Karpas-422 (cell line): ENCODE results near the gene DYNC1H1. TPM values are rescaled to one million over a fixed set of nuclear protein-coding genes. Genes with fewer than 3 reads are reported as not detected.

Experiments
- DNase-seq: peaks from one replicate; pipeline ENCODE4 v3.0.0-alpha.2; 2015
- H2AFZ ChIP-seq: fragments of 200-600 bp; sonication (generic); 2 replicates; pipeline ENCODE4 v1.6.1; 2014; ENCODE audit warnings: antibody characterized with exemption, low read length, mixed read lengths
- H3K27ac ChIP-seq: fragments of 200-600 bp; sonication (generic); 2 replicates; pipeline ENCODE4 v1.5.1; 2014; ENCODE audit warnings: mild to moderate bottlenecking, low read length, moderate library complexity
- H3K27me3 ChIP-seq: fragments of 200-600 bp; sonication (generic); 2 replicates; pipeline ENCODE4 v1.6.1; 2014; ENCODE audit warnings: low read length, mixed read lengths
- H3K36me3 ChIP-seq: fragments of 200-600 bp; sonication (generic); 2 replicates; pipeline ENCODE4 v1.6.1; 2014; ENCODE audit warnings: low read length, mixed read lengths; ENCODE audit not compliant: insufficient read depth
- H3K4me1 ChIP-seq: fragments of 200-600 bp; sonication (generic); 2 replicates; pipeline ENCODE4 v1.6.1; 2014; ENCODE audit warnings: mild to moderate bottlenecking, low read length, mixed read lengths
- H3K4me2 ChIP-seq: fragments of 200-600 bp; sonication (generic); 2 replicates; pipeline ENCODE4 v1.6.1; 2014; ENCODE audit warnings: low read length, low read depth, mild to moderate bottlenecking; ENCODE audit not compliant: poor library complexity, severe bottlenecking
- H3K4me3 ChIP-seq: fragments of 200-600 bp; sonication (generic); 2 replicates; pipeline ENCODE4 v1.5.1; 2014; ENCODE audit warnings: mild to moderate bottlenecking, antibody characterized with exemption, low read length, mixed read lengths
- H3K79me2 ChIP-seq: fragments of 200-600 bp; sonication (generic); 2 replicates; pipeline ENCODE4 v1.6.1; 2014; ENCODE audit warnings: mild to moderate bottlenecking, low read length, mixed read lengths
- H3K9ac ChIP-seq: fragments of 200-600 bp; sonication (generic); 2 replicates; pipeline ENCODE4 v1.6.0; 2014; ENCODE audit warnings: low read length
- H3K9me2 ChIP-seq: fragments of 200-600 bp; sonication (generic), shearing (Covaris generic); replicated peaks from 2 replicates; pipeline ENCODE4 v1.6.0; 2014; ENCODE audit warnings: mild to moderate bottlenecking, low read length, moderate library complexity; ENCODE audit not compliant: insufficient read depth
- H3K9me3 ChIP-seq: fragments of 300-700, 200-600 bp; sonication (generic); 2 replicates; pipeline ENCODE4 v1.6.1; 2014; ENCODE audit warnings: low read length, mixed read lengths
- H4K20me1 ChIP-seq: fragments of 200-600 bp; sonication (generic); 2 replicates; pipeline ENCODE4 v1.6.1; 2014; ENCODE audit warnings: mild to moderate bottlenecking, antibody characterized with exemption, low read length, low read depth; ENCODE audit not compliant: insufficient read depth
- total RNA-seq: library from RNA; depleted of rRNA; stranded (reverse); fragments of >200 nt; shearing (Covaris generic); gene quantifications from 2 replicates; pipeline ENCODE4 v1.2.3, GENCODE V29; 2014; ENCODE audit warnings: low replicate concordance

The DYNC1H1 gene
- total RNA-seq, 1 experiment from 2014 or later = 240 TPM

- Histone ChIP-seq H3K4me1 (no peaks in the 10 kb centered on the region), H3K9me3 (no peaks in the 10 kb centered on the region), H2AFZ (no peak overlapping the region), H3K36me3 (peaks cover 38% of the 10 kb centered on the region), H3K9ac (no peak overlapping the region), H3K27ac (no peak overlapping the region), H3K9me2 (no peaks in the 10 kb centered on the region), H3K4me2 (no peak overlapping the region), H3K4me3 (no peak overlapping the region), H3K79me2 (no peaks in the 10 kb centered on the region), H4K20me1 (no peaks in the 10 kb centered on the region), H3K27me3 (no peaks in the 10 kb centered on the region)
- no peak for DNase-seq
Measured at GRCh38 chr14:102052522-102052921, 88.1 kb downstream of the DYNC1H1 start.

GRCh38 chr14:102055181-102055901 lies 91.0 kb downstream of the DYNC1H1 start:
- Histone ChIP-seq H2AFZ (no peak overlapping the region), H4K20me1 (no peaks in the 10 kb centered on the region), H3K9me3 (no peaks in the 10 kb centered on the region), H3K4me1 (no peaks in the 10 kb centered on the region), H3K27ac (no peak overlapping the region), H3K79me2 (no peaks in the 10 kb centered on the region), H3K4me2 (no peak overlapping the region), H3K27me3 (no peaks in the 10 kb centered on the region), H3K36me3 (peaks cover 18% of the 10 kb centered on the region), H3K9ac (no peak overlapping the region), H3K4me3 (no peak overlapping the region), H3K9me2 (no peaks in the 10 kb centered on the region)
- DNase-seq = no peak

GRCh38 chr14:102056694-102057442 lies 92.5 kb downstream of the DYNC1H1 start:
- Histone ChIP-seq H3K27ac (no peak overlapping the region), H3K36me3 (peaks cover 11% of the 10 kb centered on the region; the same call in 1 of the 2 replicates), H3K27me3 (no peaks in the 10 kb centered on the region), H3K4me2 (no peak overlapping the region), H3K4me3 (no peak overlapping the region), H3K9me2 (no peaks in the 10 kb centered on the region), H4K20me1 (no peaks in the 10 kb centered on the region), H3K79me2 (no peaks in the 10 kb centered on the region), H3K9me3 (no peaks in the 10 kb centered on the region), H2AFZ (no peak overlapping the region), H3K4me1 (no peaks in the 10 kb centered on the region), H3K9ac (no peak overlapping the region)
- DNase-seq = no peak

GRCh38 chr14:102057480-102058114 lies 93.2 kb downstream of the DYNC1H1 start:
- H3K9me3 ChIP-seq = no peaks in the 10 kb centered on the region
- H3K9ac ChIP-seq = no peak overlapping the region
- no peak overlapping the region for H3K4me2 ChIP-seq
- DNase-seq = no peak
- no peak overlapping the region for H3K4me3 ChIP-seq
- no peaks in the 10 kb centered on the region for H3K27me3 ChIP-seq
- no peaks in the 10 kb centered on the region for H3K4me1 ChIP-seq
- H2AFZ ChIP-seq = no peak overlapping the region
- no peaks in the 10 kb centered on the region for H4K20me1 ChIP-seq
- H3K9me2 ChIP-seq = no peaks in the 10 kb centered on the region
- H3K36me3 ChIP-seq = peaks cover 6% of the 10 kb centered on the region; the same call in 1 of the 2 replicates
- H3K79me2 ChIP-seq = no peaks in the 10 kb centered on the region
- no peak overlapping the region for H3K27ac ChIP-seq

GRCh38 chr14:102058146-102058545 lies 93.8 kb downstream of the DYNC1H1 start:
- no peak overlapping the region for H3K27ac ChIP-seq
- no peak overlapping the region for H3K9ac ChIP-seq
- H3K36me3 ChIP-seq = 0 out of 2 replicates have a peak, but pooled peaks cover 3% of the 10 kb centered on the region
- no peak overlapping the region for H3K4me3 ChIP-seq
- no peaks in the 10 kb centered on the region for H4K20me1 ChIP-seq
- H2AFZ ChIP-seq = no peak overlapping the region
- no peak for DNase-seq
- no peaks in the 10 kb centered on the region for H3K9me3 ChIP-seq
- H3K4me1 ChIP-seq = no peaks in the 10 kb centered on the region
- no peaks in the 10 kb centered on the region for H3K79me2 ChIP-seq
- no peak overlapping the region for H3K4me2 ChIP-seq
- H3K9me2 ChIP-seq = no peaks in the 10 kb centered on the region
- H3K27me3 ChIP-seq = no peaks in the 10 kb centered on the region

- Histone ChIP-seq H3K4me1 (no peaks in the 10 kb centered on the region), H3K79me2 (no peaks in the 10 kb centered on the region), H3K9me2 (no peaks in the 10 kb centered on the region), H3K4me2 (no peak overlapping the region), H3K9ac (no peak overlapping the region), H3K36me3 (no peaks in the 10 kb centered on the region), H2AFZ (no peak overlapping the region), H3K9me3 (no peaks in the 10 kb centered on the region), H3K27ac (no peak overlapping the region), H4K20me1 (no peaks in the 10 kb centered on the region), H3K27me3 (no peaks in the 10 kb centered on the region), H3K4me3 (no peak overlapping the region)
- DNase-seq = no peak
Measured at GRCh38 chr14:102058961-102059360, 94.6 kb downstream of the DYNC1H1 start.

- H3K36me3 ChIP-seq = no peaks in the 10 kb centered on the region
- no peaks in the 10 kb centered on the region for H3K9me2 ChIP-seq
- no peaks in the 10 kb centered on the region for H3K79me2 ChIP-seq
- peak; percentile 96 for DNase-seq
- no peaks in the 10 kb centered on the region for H3K4me1 ChIP-seq
- H3K9me3 ChIP-seq = no peaks in the 10 kb centered on the region
- no peaks in the 10 kb centered on the region for H3K27me3 ChIP-seq
- no peak overlapping the region for H3K27ac ChIP-seq
- H2AFZ ChIP-seq = no peak overlapping the region
- H4K20me1 ChIP-seq = no peaks in the 10 kb centered on the region
- no peak overlapping the region for H3K4me3 ChIP-seq
- no peak overlapping the region for H3K9ac ChIP-seq
- no peak overlapping the region for H3K4me2 ChIP-seq
Measured at GRCh38 chr14:102063109-102063807, 98.9 kb downstream of the DYNC1H1 start.
